AG09319 (cell line): ENCODE data around the gene NAXE.

ENCODE experiments used
- DNase-seq: peaks from one replicate; pipeline ENCODE4 v3.0.0-alpha.2; 2010; ENCODE audit warnings: low read depth; ENCODE audit errors: extremely low read depth
- CTCF ChIP-seq: IDR thresholded peaks from 2 replicates; pipeline ENCODE4 v1.5.1; 2011; ENCODE audit warnings: low read depth, mild to moderate bottlenecking, inconsistent platforms, low read length, moderate library complexity

NAXE gene

GRCh38 chr1:156589546-156589945 lies 2.0 kb upstream of the NAXE start:
- no peak for TF ChIP-seq CTCF
- DNase-seq: no peak

- TF ChIP-seq CTCF: no peak
- no peak for DNase-seq
Measured at GRCh38 chr1:156590326-156591180, 1.0 kb upstream of the NAXE start.

DNA sequence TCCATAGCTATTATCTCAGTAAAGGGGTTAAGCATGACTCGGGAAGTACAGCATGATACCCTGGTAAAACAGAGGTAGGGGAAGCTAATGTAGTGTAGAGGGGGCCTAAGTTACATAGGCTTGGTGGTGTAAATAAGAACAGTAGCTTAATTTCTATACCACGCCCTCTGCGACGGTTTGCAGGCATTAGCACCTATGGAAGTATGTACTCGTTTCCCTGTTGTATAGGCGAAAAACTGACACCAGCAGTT lies 470 bp upstream of the NAXE start:
- DNase-seq: no peak
- no peak for TF ChIP-seq CTCF

GRCh38 chr1:156592158-156592909 lies 758 bp downstream of the NAXE start:
- TF ChIP-seq CTCF: no peak
- DNase-seq: no peak

GRCh38 chr1:156592910-156593660 lies 1.5 kb downstream of the NAXE start:
- DNase-seq: no peak
- no peak for TF ChIP-seq CTCF

DNA sequence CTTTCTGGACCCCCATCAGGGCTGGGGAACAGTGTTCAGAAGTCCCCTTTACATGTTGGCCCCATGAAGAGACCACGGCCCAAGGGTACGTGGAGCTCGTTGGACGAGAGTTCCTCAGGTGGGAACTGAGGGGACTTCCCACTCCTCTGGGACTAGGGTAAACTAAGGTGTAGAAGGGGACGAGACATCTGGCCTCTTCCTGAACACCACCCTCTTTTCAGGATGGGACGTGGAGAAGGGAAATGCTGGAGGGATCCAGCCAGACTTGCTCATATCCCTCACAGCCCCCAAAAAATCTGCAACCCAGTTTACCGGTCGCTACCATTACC lies 2.0 kb downstream of the NAXE start:
- no peak for TF ChIP-seq CTCF
- no peak for DNase-seq

- TF ChIP-seq CTCF: no peak
- no peak for DNase-seq
Measured at GRCh38 chr1:156594190-156594589, 2.6 kb downstream of the NAXE start.
